Activated CD8-positive, alpha-beta memory T cell treated with anti-CD3 and anti-CD28 coated beads, Interleukin-2, amount 50 U/mL, for 1 hour (primary cell): ENCODE data around the gene BAZ2B.
"Not testable (repeated sequence)": the region's sequence is repeated elsewhere in the genome, so short reads cannot be mapped to it uniquely, and the experiment has no call there.

ENCODE experiments used
- DNase-seq: peaks from one replicate; pipeline ENCODE4 v3.0.0-alpha.2; 2020; ENCODE audit errors: extremely low read depth

BAZ2B gene

GRCh38 chr2:159535261-159535660 is 81.1 kb downstream of the BAZ2B start:
- DNase-seq = not testable (repeated sequence)

GRCh38 chr2:159531475-159531874 is 84.9 kb downstream of the BAZ2B start:
- DNase-seq = no peak

- no peak for DNase-seq
Observed at GRCh38 chr2:159526433-159526832, 89.9 kb downstream of the BAZ2B start.

GRCh38 chr2:159525012-159525411 is 91.3 kb downstream of the BAZ2B start:
- DNase-seq = no peak

GRCh38 chr2:159521272-159521671 is 95.1 kb downstream of the BAZ2B start:
- no peak for DNase-seq

- DNase-seq = no peak
Observed at GRCh38 chr2:159518321-159519005, 97.9 kb downstream of the BAZ2B start.

- DNase-seq = no peak
Observed at GRCh38 chr2:159516241-159516758, 100.0 kb downstream of the BAZ2B start.

- no peak for DNase-seq
Observed at GRCh38 chr2:159515441-159515840, 100.9 kb downstream of the BAZ2B start.

- DNase-seq = no peak
Observed at GRCh38 chr2:159513745-159514144, 102.6 kb downstream of the BAZ2B start.

GRCh38 chr2:159508140-159508539 is 108.2 kb downstream of the BAZ2B start:
- DNase-seq = no peak

GRCh38 chr2:159506764-159507440 is 109.4 kb downstream of the BAZ2B start:
- no peak for DNase-seq

- DNase-seq = no peak
Observed at GRCh38 chr2:159506202-159506601, 110.1 kb downstream of the BAZ2B start.

- no peak for DNase-seq
Observed at GRCh38 chr2:159505196-159505595, 111.2 kb downstream of the BAZ2B start.

- DNase-seq = no peak
Observed at GRCh38 chr2:159501743-159502142, 114.6 kb downstream of the BAZ2B start.

GRCh38 chr2:159497847-159498246 is 118.5 kb downstream of the BAZ2B start:
- DNase-seq = no peak

GRCh38 chr2:159497256-159497655 is 119.1 kb downstream of the BAZ2B start:
- no peak for DNase-seq

- no peak for DNase-seq
Observed at GRCh38 chr2:159489476-159489875, 126.9 kb downstream of the BAZ2B start.

GRCh38 chr2:159484532-159484931 is 131.8 kb downstream of the BAZ2B start:
- no peak for DNase-seq

GRCh38 chr2:159476329-159476728 is 140.0 kb downstream of the BAZ2B start:
- DNase-seq = no peak

- no peak for DNase-seq
Observed at GRCh38 chr2:159475793-159476192, 140.6 kb downstream of the BAZ2B start.

GRCh38 chr2:159471340-159471739 is 145.0 kb downstream of the BAZ2B start:
- DNase-seq = no peak

GRCh38 chr2:159468257-159468656 is 148.1 kb downstream of the BAZ2B start:
- DNase-seq = no peak

GRCh38 chr2:159462961-159463360 is 153.4 kb downstream of the BAZ2B start:
- DNase-seq = no peak
